H9 (cell line): Measurements from ENCODE around the gene ZNRF4. TPM values are rescaled to one million over a fixed set of nuclear protein-coding genes. Genes with fewer than 3 reads are reported as not detected.

Source experiments
- DNase-seq: peaks from one replicate; pipeline ENCODE4 v3.0.0-alpha.2; 2017
- H2AFZ ChIP-seq: one replicate; pipeline ENCODE4 v1.6.1; 2013; ENCODE audit warnings: mild to moderate bottlenecking, low read length, control low read depth, moderate library complexity
- H2AK5ac ChIP-seq: 2 replicates; pipeline ENCODE4 v1.6.1; 2013; ENCODE audit warnings: low read length, control low read depth, mixed read lengths; ENCODE audit not compliant: insufficient read length
- H2BK120ac ChIP-seq: one replicate; pipeline ENCODE4 v1.6.1; 2013; ENCODE audit warnings: low read depth, mild to moderate bottlenecking, low read length, control low read depth, inconsistent platforms; ENCODE audit not compliant: poor library complexity, severe bottlenecking
- H2BK12ac ChIP-seq: 2 replicates; pipeline ENCODE4 v1.6.1; 2013; ENCODE audit warnings: low read length, control low read depth, mixed read lengths, low read depth; ENCODE audit not compliant: insufficient read length
- H2BK15ac ChIP-seq: 2 replicates; pipeline ENCODE4 v1.6.1; 2013; ENCODE audit warnings: low read depth, low read length, control low read depth
- H2BK20ac ChIP-seq: one replicate; pipeline ENCODE4 v1.6.1; 2013; ENCODE audit warnings: low read depth, mild to moderate bottlenecking, low read length, control low read depth, inconsistent platforms; ENCODE audit not compliant: poor library complexity, severe bottlenecking
- H2BK5ac ChIP-seq: 2 replicates; pipeline ENCODE4 v1.6.1; 2013; ENCODE audit warnings: low read length, control low read depth, mixed read lengths; ENCODE audit not compliant: insufficient read length
- H3K14ac ChIP-seq: 2 replicates; pipeline ENCODE4 v1.6.1; 2013; ENCODE audit warnings: low read length, control low read depth; ENCODE audit not compliant: insufficient read depth
- H3K18ac ChIP-seq: 2 replicates; pipeline ENCODE4 v1.6.1; 2013; ENCODE audit warnings: low read depth, mild to moderate bottlenecking, mixed read lengths, low read length, control low read depth; ENCODE audit not compliant: insufficient read length
- H3K23ac ChIP-seq: 2 replicates; pipeline ENCODE4 v1.6.1; 2013; ENCODE audit warnings: low read length, control low read depth, mixed read lengths, low read depth; ENCODE audit not compliant: insufficient read length
- H3K23me2 ChIP-seq: 2 replicates; pipeline ENCODE4 v1.6.1; 2013; ENCODE audit warnings: low read depth, mild to moderate bottlenecking, mixed read lengths, low read length, control low read depth; ENCODE audit not compliant: insufficient read length, poor library complexity, severe bottlenecking
- H3K27ac ChIP-seq: 2 replicates; pipeline ENCODE4 v1.5.1; 2013; ENCODE audit warnings: low read length, control low read depth, mixed read lengths, low read depth; ENCODE audit not compliant: insufficient read length
- H3K27me3 ChIP-seq: 2 replicates; pipeline ENCODE4 v1.6.1; 2013; ENCODE audit warnings: low read length, control low read depth, inconsistent platforms; ENCODE audit not compliant: insufficient read depth
- H3K4ac ChIP-seq: 2 replicates; pipeline ENCODE4 v1.6.1; 2013; ENCODE audit warnings: low read depth, mild to moderate bottlenecking, control low read depth, inconsistent platforms, low read length, moderate library complexity
- H3K4me1 ChIP-seq: 2 replicates; pipeline ENCODE4 v1.6.1; 2013; ENCODE audit warnings: low read length, control low read depth, inconsistent platforms; ENCODE audit not compliant: insufficient read depth
- H3K4me2 ChIP-seq: 2 replicates; pipeline ENCODE4 v1.6.1; 2013; ENCODE audit warnings: low read length, control low read depth, mixed read lengths; ENCODE audit not compliant: insufficient read length, insufficient read depth
- H3K56ac ChIP-seq: 2 replicates; pipeline ENCODE4 v1.6.1; 2013; ENCODE audit warnings: low read depth, mild to moderate bottlenecking, mixed read lengths, low read length, control low read depth; ENCODE audit not compliant: insufficient read length
- H3K79me1 ChIP-seq: 2 replicates; pipeline ENCODE4 v1.6.1; 2013; ENCODE audit warnings: low read depth, mild to moderate bottlenecking, moderate library complexity, low read length, control low read depth, inconsistent platforms; ENCODE audit not compliant: insufficient read depth, poor library complexity, severe bottlenecking
- H3K79me2 ChIP-seq: 2 replicates; pipeline ENCODE4 v1.6.1; 2013; ENCODE audit warnings: low read length, control low read depth, inconsistent platforms; ENCODE audit not compliant: insufficient read depth
- H3K9ac ChIP-seq: 2 replicates; pipeline ENCODE4 v1.6.1; 2013; ENCODE audit warnings: low read length, control low read depth, mixed read lengths; ENCODE audit not compliant: insufficient read length; ENCODE audit errors: extremely low read depth
- H3K9me3 ChIP-seq: one replicate; pipeline ENCODE4 v1.6.1; 2013; ENCODE audit warnings: low read depth, low read length, inconsistent platforms; ENCODE audit not compliant: control insufficient read depth
- H3T11ph ChIP-seq: one replicate; pipeline ENCODE4 v1.6.1; 2013; ENCODE audit warnings: mild to moderate bottlenecking, low read length, control low read depth, inconsistent platforms
- H4K20me1 ChIP-seq: one replicate; pipeline ENCODE4 v1.6.1; 2013; ENCODE audit not compliant: control insufficient read depth, insufficient read length, insufficient read depth
- H4K5ac ChIP-seq: 2 replicates; pipeline ENCODE4 v1.6.1; 2013; ENCODE audit warnings: low read depth, mild to moderate bottlenecking, mixed read lengths, low read length, control low read depth; ENCODE audit not compliant: insufficient read length
- H4K8ac ChIP-seq: replicated peaks from 2 replicates; pipeline ENCODE4 v1.6.1; 2013; ENCODE audit warnings: low read length, control low read depth, mixed read lengths, low read depth; ENCODE audit not compliant: insufficient read length
- H4K91ac ChIP-seq: 2 replicates; pipeline ENCODE4 v1.6.1; 2013; ENCODE audit warnings: low read depth, mild to moderate bottlenecking, moderate library complexity, mixed read lengths, low read length, control low read depth; ENCODE audit not compliant: insufficient read length
- H3K27ac Mint-ChIP-seq, 3 experiments: 2 replicates in 2 of 3; 3 replicates in 1 of 3; pipeline ENCODE4 v1.8.0; 2020 to 2021; ENCODE audit warnings: mixed read lengths in 3 of 3, mild to moderate bottlenecking in 1 of 3, moderate library complexity in 1 of 3
- H3K27me3 Mint-ChIP-seq: 2 replicates; pipeline ENCODE4 v1.8.0; 2021; ENCODE audit warnings: low read depth, mild to moderate bottlenecking, moderate library complexity, mixed read lengths
- H3K36me3 Mint-ChIP-seq, 3 experiments: 2 replicates in 2 of 3; 3 replicates in 1 of 3; pipeline ENCODE4 v1.8.0; 2020 to 2021; ENCODE audit warnings: low read depth in 3 of 3, mixed read lengths in 3 of 3; ENCODE audit not compliant: insufficient read depth in 1 of 3
- H3K4me1 Mint-ChIP-seq, 2 experiments: 2 replicates each; pipeline ENCODE4 v1.8.0; 2020; ENCODE audit warnings: mixed read lengths in 2 of 2
- H3K4me3 Mint-ChIP-seq, 2 experiments: 2 replicates in 1 of 2; 3 replicates in 1 of 2; pipeline ENCODE4 v1.8.0; 2020 to 2021; ENCODE audit warnings: mild to moderate bottlenecking in 2 of 2, mixed read lengths in 2 of 2, moderate library complexity in 1 of 2
- H3K9me3 Mint-ChIP-seq, 2 experiments: 2 replicates in 1 of 2; 3 replicates in 1 of 2; pipeline ENCODE4 v1.8.0; 2020; ENCODE audit warnings: mild to moderate bottlenecking in 2 of 2, mixed read lengths in 2 of 2, moderate library complexity in 1 of 2
- CTCF ChIP-seq: fragments of 200-600 bp; sonication (generic); conservative IDR thresholded peaks from 3 replicates; pipeline ENCODE4 v1.8.0; 2021; ENCODE audit warnings: antibody characterized with exemption, mild to moderate bottlenecking
- WGBS: extraction: QIAGEN DNeasy Blood & Tissue Kit; methylation state at CpG from one replicate; pipeline ENCODE4 v1.1.7; 2013; ENCODE audit warnings: missing lambda C conversion rate, low lambda C conversion rate, mixed read lengths; ENCODE audit not compliant: insufficient read length; ENCODE audit errors: extremely low coverage; 5-methylcytosine and 5-hydroxymethylcytosine counted together
- total RNA-seq: library from RNA; stranded (reverse); gene quantifications from 2 replicates; pipeline ENCODE4 v1.2.1, GENCODE V29; 2021

ZNRF4 gene
- total RNA-seq, 1 experiment from 2014 or later = not detected

DNA sequence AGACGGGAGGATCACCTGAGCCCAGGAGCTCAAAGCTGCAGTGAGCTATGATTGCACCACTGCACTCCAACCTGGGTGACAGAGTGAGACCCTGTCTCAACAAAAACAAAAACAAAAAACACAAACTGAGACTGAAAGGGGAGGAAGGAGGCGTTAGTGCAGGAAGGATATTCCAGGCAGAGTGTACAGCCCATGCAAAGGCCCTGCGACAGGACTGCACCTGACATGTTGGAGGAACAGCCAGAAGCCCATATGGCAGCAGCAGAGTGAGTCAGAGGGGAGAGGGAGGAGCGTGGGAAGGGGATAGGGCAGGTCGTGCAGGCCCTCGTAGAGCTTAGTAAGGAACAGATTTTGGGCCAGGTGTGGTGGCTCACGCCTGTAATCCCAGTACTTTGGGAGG lies 3.2 kb downstream of the ZNRF4 start:
- WGBS = no CpG with 5 or more reads among the region's 7 CpGs
- H3K27ac ChIP-seq = no peak overlapping the region
- no peaks in the 10 kb centered on the region for H3K79me2 ChIP-seq
- no peak overlapping the region for H3K56ac ChIP-seq
- H2BK20ac ChIP-seq = no peak overlapping the region
- H2AK5ac ChIP-seq = no peak overlapping the region
- no peak overlapping the region for H2BK5ac ChIP-seq
- no peaks in the 10 kb centered on the region for H3K4me1 ChIP-seq
- no peak overlapping the region for H2BK12ac ChIP-seq
- no peaks in the 10 kb centered on the region for H3K79me1 ChIP-seq
- no peak overlapping the region for H3K23ac ChIP-seq
- H3K4me2 ChIP-seq = no peak overlapping the region
- Mint-ChIP-seq H3K4me3 (no peak overlapping the region), H3K27ac (no peak overlapping the region; a peak in 1 of 7 replicates), H3K36me3 (no peaks in the 10 kb centered on the region; a peak in 2 of 7 replicates), H3K27me3 (peaks cover 51% of the 10 kb centered on the region), H3K4me1 (no peaks in the 10 kb centered on the region), H3K9me3 (peaks cover 6 to 8% of the 10 kb centered on the region in 2 experiments; a peak in 4 of 5 replicates)
- DNase-seq = no peak
- H2AFZ ChIP-seq = no peak overlapping the region
- no peak overlapping the region for H3K14ac ChIP-seq
- H2BK15ac ChIP-seq = no peak overlapping the region
- H3K18ac ChIP-seq = no peak overlapping the region
- H3K27me3 ChIP-seq = no peaks in the 10 kb centered on the region
- no peak for TF ChIP-seq CTCF
- no peak overlapping the region for H4K91ac ChIP-seq
- H2BK120ac ChIP-seq = no peak overlapping the region
- H3K9me3 ChIP-seq = no peaks in the 10 kb centered on the region
- H3K4ac ChIP-seq = no peak overlapping the region
- H3T11ph ChIP-seq = no peak overlapping the region
- no peak overlapping the region for H4K8ac ChIP-seq
- no peaks in the 10 kb centered on the region for H3K23me2 ChIP-seq
- no peaks in the 10 kb centered on the region for H4K20me1 ChIP-seq
- no peak overlapping the region for H4K5ac ChIP-seq
- H3K9ac ChIP-seq = no peak overlapping the region
